ENCODE data around the gene CELSR1. TPM values are rescaled to one million over a fixed set of nuclear protein-coding genes. Genes with fewer than 3 reads are reported as not detected.
A peak's percentile ranks its signal among the peaks of the same experiment; 100 is the strongest.

The CELSR1 gene
- total and polyA plus RNA-seq, 2 of the 13 experiments (the other 11 are each of a cell fraction or from before 2014, with no cell fraction given) = 0.78 to 1.8 TPM

- H3K9ac ChIP-seq (ENCODE audit: insufficient read depth, low read depth, low read length) = no peak overlapping the region
- DNase-seq (ENCODE audit: low spot score) (no peak), FAIRE-seq (no peak), ATAC-seq (no peak)
- no TSS peak for BruUV-seq (replicated peaks)
- intact Hi-C loops (cut with micrococcal nuclease; ENCODE audit: unreplicated experiment) = no loop called here
- no peak overlapping the region for H3K4me3 ChIP-seq (replicated peaks in 1 of 3; ENCODE audit: insufficient read depth in 1 of 3, low read depth in 2 of 3, low read length in 3 of 3)
- H3K9me3 ChIP-seq (ENCODE audit: low read length) = no peaks in the 10 kb centered on the region
- 87% methylated on average over 26 of the region's 36 CpGs for WGBS (ENCODE audit: low lambda C conversion rate)
- H3K4me1 ChIP-seq (ENCODE audit: insufficient read depth, low read length) = peaks cover 21% of the 10 kb centered on the region
- H4K20me1 ChIP-seq (ENCODE audit: insufficient read depth, low read length) = no peaks in the 10 kb centered on the region
- TF ChIP-seq POLR2A (IDR thresholded peaks at IDR 0.05; ENCODE audit: insufficient read depth in 1 of 2, low read depth in 2 of 2, low read length in 2 of 2) (no peak), TAF15 (IDR thresholded peaks at IDR 0.05; ENCODE audit: low read depth, low read length, poor library complexity, severe bottlenecking) (peak; percentile 14), ZFP62 (CRISPR knock-in tag; IDR thresholded peaks at IDR 0.05) (no peak), KDM4B (CRISPR knock-in tag; IDR thresholded peaks at IDR 0.05) (no peak)
- in situ Hi-C loops (cut with HindIII; ENCODE audit: extremely low pct_ligation_motif_present, low pct_unique_long_range_greater_than_20kb) = loop anchor here (5.0 kb wide), 1 partner anchor 34 kb away; no protein-coding TSS in a partner anchor
- POLR2A ChIA-PET = no interaction called here
- H3K36me3 ChIP-seq (replicated peaks in 1 of 2; ENCODE audit: control insufficient read depth in 1 of 2, insufficient read depth in 2 of 2, low read length in 2 of 2) = no peaks in the 10 kb centered on the region
- no peaks in the 10 kb centered on the region for H3K79me2 ChIP-seq (ENCODE audit: insufficient read depth, low read length)
- H3K27ac ChIP-seq (ENCODE audit: extremely low read length, insufficient read depth, low read length) = no peak overlapping the region
- no peak overlapping the region for H2AFZ ChIP-seq (ENCODE audit: low read length)
- H3K27me3 ChIP-seq (ENCODE audit: control insufficient read depth in 1 of 2, insufficient read depth in 2 of 2, low read length in 2 of 2) = no peaks in the 10 kb centered on the region
- CTCF ChIA-PET (ENCODE audit: low intra/inter-chr PET ratio, low total read pairs) = interaction anchor here (1.3 to 2.5 kb wide), 3 partner anchors 24 to 151 kb away, joined by 3 to 48 read pairs (median 25); no protein-coding TSS in a partner anchor
- H3K4me2 ChIP-seq (ENCODE audit: low read depth, low read length) = no peak overlapping the region
Observed at GRCh38 chr22:46391486-46392136, 145.8 kb downstream of the CELSR1 start.

GRCh38 chr22:46390652-46391301 lies 146.6 kb downstream of the CELSR1 start:
- in situ Hi-C loops (cut with HindIII; ENCODE audit: extremely low pct_ligation_motif_present, low pct_unique_long_range_greater_than_20kb) = loop anchor here (5.0 kb wide), 1 partner anchor 33 kb away; no protein-coding TSS in a partner anchor
- no peak for TF ChIP-seq ZBTB14 (CRISPR knock-in tag; IDR thresholded peaks at IDR 0.05)
- TF ChIP-seq ZNF513 (CRISPR knock-in tag; conservative IDR thresholded peaks at IDR 0.05) = no peak
- TF ChIP-seq ESRRA (CRISPR knock-in tag; IDR thresholded peaks at IDR 0.05; ENCODE audit: low read depth) = peak; percentile 64; the same call in 1 of the 2 replicates
- TF ChIP-seq CCDC6 (CRISPR knock-in tag; IDR thresholded peaks at IDR 0.05) = no peak
- peak; percentile 21; the same call in 1 of the 2 replicates for TF ChIP-seq SALL1 (CRISPR knock-in tag; IDR thresholded peaks at IDR 0.05)
- TF ChIP-seq ZNF276 (CRISPR knock-in tag; IDR thresholded peaks at IDR 0.05; ENCODE audit: low read depth) = no peak
- TF ChIP-seq PRMT3 (CRISPR knock-in tag; IDR thresholded peaks at IDR 0.05; ENCODE audit: borderline replicate concordance, low read depth) = no peak
- peak; percentile 27; the same call in 1 of the 2 replicates for TF ChIP-seq HOXA3 (CRISPR knock-in tag; IDR thresholded peaks at IDR 0.05)

More at GRCh38 chr22:46390652-46391301, 146.6 kb downstream of the CELSR1 start:
- Histone ChIP-seq H2AFZ (ENCODE audit: low read length) (no peak overlapping the region), H3K27me3 (ENCODE audit: control insufficient read depth in 1 of 2, insufficient read depth in 2 of 2, low read length in 2 of 2) (no peaks in the 10 kb centered on the region), H3K4me2 (ENCODE audit: low read depth, low read length) (peak overlapping the region; percentile 83), H3K27ac (ENCODE audit: extremely low read length, insufficient read depth, low read length) (no peak overlapping the region), H3K36me3 (replicated peaks in 1 of 2; ENCODE audit: control insufficient read depth in 1 of 2, insufficient read depth in 2 of 2, low read length in 2 of 2) (no peaks in the 10 kb centered on the region), H3K9me3 (ENCODE audit: low read length) (no peaks in the 10 kb centered on the region), H3K79me2 (ENCODE audit: insufficient read depth, low read length) (no peaks in the 10 kb centered on the region), H3K9ac (ENCODE audit: insufficient read depth, low read depth, low read length) (peak overlapping the region; percentile 67), H4K20me1 (ENCODE audit: insufficient read depth, low read length) (no peaks in the 10 kb centered on the region), H3K4me3 (replicated peaks in 1 of 3; ENCODE audit: insufficient read depth in 1 of 3, low read depth in 2 of 3, low read length in 3 of 3) (peak overlapping the region in 2 of 3 experiments; percentile 47 to 58; a peak in 4 of 6 replicates), H3K4me1 (ENCODE audit: insufficient read depth, low read length) (peaks cover 21% of the 10 kb centered on the region)
- POLR2A ChIA-PET = interaction anchor here (1.2 to 2.3 kb wide), 2 partner anchors 13 to 23 kb away, joined by 7 to 9 read pairs; no protein-coding TSS in a partner anchor
- peak; percentile 64 for DNase-seq (ENCODE audit: low spot score)
- peak; percentile 60 for FAIRE-seq
- WGBS (ENCODE audit: low lambda C conversion rate) = 46% methylated on average over 23 of the region's 32 CpGs
- CTCF ChIA-PET (ENCODE audit: low intra/inter-chr PET ratio, low total read pairs) = interaction anchor here (0.8 to 2.5 kb wide), 4 partner anchors 20 to 152 kb away, joined by 3 to 48 read pairs (median 15); no protein-coding TSS in a partner anchor
- intact Hi-C loops (cut with micrococcal nuclease; ENCODE audit: unreplicated experiment) = loop anchor here (1.0 kb wide), 1 partner anchor 23 kb away; no protein-coding TSS in a partner anchor
- ATAC-seq = peak; percentile 86
- no TSS peak for BruUV-seq (replicated peaks)
